NCI-H510A (cell line): Measurements from ENCODE around the gene ACTC1.
"Not testable (repeated sequence)": the region's sequence is repeated elsewhere in the genome, so short reads cannot be mapped to it uniquely, and the experiment has no call there.

Experiments used
- DNase-seq: peaks from one replicate; lab custom pipeline; 2025; lab: John Stamatoyannopoulos, UW

ACTC1 gene

GRCh38 chr15:34795267-34796081, at the start of gene ACTC1:
TSS of gene ACTC1 (minus strand) at chr15:34795549. CDS start at chr15:34794808, 741 bp downstream.
- DNase-seq: no peak

DNA sequence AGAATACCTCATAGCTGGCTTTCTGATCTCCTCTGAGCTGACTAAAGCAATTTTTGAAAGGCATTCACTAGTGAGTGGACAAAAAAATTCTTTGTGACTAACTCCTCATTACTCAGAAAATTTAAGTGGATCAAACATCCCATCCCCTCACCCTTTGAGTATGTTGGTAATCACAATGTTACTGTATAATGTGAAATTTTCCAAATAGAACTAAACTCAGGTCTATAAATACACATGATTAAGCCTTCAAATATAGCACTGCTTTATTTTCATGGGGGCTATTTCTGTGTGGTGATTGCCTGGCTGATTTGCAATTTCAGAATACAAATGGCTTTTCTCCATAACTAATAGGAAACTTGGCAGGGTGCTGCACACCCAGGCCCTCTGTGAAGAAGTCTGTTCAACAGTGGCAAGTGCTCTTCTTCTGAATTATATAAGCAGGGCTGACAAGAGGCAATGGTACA, 45.9 kb upstream of the ACTC1 start:
- DNase-seq: no peak

DNA sequence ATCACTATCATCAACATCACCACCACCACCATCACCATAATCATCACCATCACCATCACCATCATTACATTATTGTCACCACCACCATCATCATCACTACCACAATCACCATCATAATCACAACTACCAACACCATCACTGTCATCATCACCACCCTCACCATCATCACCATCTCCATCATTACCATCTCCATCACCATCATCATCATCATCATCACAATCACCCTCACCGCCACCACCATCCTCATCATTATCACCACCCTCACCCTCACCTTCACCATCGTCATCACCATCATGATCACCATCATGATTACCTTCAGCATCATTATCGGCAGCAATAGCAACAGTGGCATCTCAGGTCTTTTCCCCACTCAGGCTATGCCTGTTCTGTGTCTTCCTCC, 42.9 kb upstream of the ACTC1 start:
- DNase-seq: no peak

- no peak for DNase-seq
Observed at GRCh38 chr15:34837246-34838016, 42.1 kb upstream of the ACTC1 start.

DNA sequence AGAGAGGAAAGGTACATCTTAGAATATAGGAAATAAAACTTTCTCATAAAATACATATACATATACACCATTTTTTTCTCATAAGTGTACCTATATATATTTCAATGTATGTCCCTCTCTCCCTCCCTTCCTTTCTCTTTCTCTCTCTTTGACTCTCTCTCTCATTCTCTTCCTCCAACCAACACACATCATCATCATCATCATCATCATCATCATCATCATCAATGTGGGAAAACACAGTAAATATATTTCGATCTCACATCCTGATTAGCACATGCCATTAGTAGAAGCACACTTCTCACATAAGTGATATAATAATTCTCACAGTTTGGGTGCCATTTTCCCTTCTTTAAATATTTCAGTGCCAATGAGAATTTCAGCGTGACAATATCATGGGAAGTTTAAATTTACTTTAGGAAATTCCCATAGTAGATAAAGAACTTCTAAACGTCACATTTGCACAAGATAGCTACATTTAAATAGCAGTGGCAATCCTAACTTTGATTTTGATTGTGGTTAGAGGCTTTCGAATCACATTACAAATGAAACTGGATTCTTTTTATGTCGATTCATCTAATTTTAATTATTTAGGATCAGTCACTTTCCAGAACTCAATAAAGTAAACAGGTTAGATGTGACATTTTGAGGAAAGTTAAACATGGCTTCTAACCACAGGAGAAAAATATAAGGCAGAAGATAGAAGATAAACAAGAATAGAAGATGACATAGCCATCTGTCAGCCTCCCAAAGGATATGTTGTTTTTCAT, 33.0 kb upstream of the ACTC1 start:
- DNase-seq: no peak

GRCh38 chr15:34821831-34822230, 26.5 kb upstream of the ACTC1 start:
- DNase-seq: no peak

- DNase-seq: no peak
Observed at GRCh38 chr15:34820110-34820509, 24.8 kb upstream of the ACTC1 start.

GRCh38 chr15:34818526-34818925, 23.2 kb upstream of the ACTC1 start:
- no peak for DNase-seq

DNA sequence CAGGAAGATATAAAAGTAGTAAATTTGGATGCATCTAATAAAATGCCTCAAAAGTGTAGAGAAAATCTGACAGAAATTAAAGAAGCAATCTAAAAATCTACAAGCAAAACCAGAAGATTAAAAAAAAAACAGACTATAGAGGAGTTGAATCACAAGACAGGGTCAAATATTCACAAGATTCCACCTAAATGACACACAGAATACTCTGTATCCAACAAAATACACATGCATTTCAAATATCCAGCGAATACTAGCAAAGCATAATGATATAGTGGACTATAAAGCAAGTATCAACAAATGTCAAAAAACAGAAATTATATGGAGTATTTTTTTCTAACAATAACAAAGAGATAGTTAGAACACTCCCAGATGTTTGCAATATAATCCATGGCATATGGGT, 20.5 kb upstream of the ACTC1 start:
- no peak for DNase-seq

- no peak for DNase-seq
Observed at GRCh38 chr15:34813446-34814190, 18.3 kb upstream of the ACTC1 start.

- not testable (repeated sequence) for DNase-seq
Observed at GRCh38 chr15:34812868-34813365, 17.6 kb upstream of the ACTC1 start.

DNA sequence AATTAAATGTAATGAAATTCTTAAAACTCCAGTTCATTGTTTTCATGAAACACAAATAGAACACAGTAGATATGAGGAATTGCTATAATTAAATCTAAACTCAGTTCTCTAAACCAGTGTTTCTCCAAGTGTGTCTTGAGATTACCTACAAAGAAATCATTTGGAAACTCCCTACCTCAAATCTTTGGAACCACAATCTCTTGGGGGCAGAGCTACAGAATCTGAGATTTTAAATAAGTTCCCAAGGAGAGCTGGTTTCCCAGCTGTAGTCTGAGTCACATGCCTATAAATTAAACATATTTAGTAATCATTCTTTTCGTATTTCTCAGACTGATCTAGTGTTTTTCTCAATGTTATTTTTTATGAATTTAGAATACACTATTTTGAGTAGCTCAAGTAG, 17.0 kb upstream of the ACTC1 start:
- no peak for DNase-seq

DNA sequence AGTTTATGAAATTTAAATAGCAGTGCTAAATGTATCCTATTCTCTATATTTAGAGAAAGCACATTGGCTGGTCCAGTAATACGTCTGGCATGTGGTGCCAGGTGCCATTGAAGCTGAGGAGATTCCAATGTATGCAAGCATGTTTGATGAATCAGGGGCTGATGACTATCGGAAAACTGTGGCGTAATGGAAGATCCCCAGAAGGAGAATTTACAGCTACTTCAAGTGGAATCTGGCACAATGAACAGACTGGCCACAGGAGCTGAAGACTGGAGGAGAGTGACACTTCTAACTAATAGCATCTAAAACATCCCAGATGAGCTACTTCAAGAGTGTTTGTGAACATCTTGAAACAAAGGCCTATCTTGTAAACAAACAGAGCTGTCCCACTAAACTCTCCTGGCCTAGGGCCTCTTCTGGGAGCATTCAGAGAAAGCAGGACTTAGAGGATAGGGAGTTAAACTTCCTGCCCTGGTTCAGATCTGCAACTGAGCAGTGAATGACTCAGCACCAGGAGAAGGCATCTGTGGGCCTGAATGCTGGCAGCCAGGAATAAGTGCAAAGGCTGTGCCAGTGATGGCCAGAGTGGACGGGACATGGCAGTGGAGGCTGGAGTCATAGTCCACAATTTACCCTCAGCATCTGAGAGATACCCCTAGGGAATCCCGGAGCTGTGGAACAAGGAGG, 15.2 kb upstream of the ACTC1 start:
- DNase-seq: no peak

- no peak for DNase-seq
Observed at GRCh38 chr15:34809186-34809585, 13.8 kb upstream of the ACTC1 start.

DNA sequence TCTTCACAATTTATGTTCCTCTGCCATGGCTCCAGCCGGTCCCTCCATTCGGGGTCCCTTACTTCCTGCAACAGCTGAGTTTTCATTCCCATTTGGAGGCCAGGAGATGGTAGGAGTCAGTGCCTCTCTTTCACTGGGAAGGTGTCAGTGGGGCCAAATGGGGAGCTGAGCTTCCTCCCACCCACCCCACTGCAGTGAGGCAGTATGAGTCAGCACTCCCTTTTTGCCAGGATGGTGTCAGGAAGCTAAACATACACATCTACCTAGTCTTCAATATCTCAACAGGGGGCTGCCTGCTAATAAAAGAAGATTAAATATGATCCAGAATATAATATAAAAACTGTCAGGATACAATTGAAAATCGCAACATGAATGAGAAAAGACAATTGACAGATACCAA, 12.7 kb upstream of the ACTC1 start:
- DNase-seq: no peak

GRCh38 chr15:34807241-34807640, 11.9 kb upstream of the ACTC1 start:
- not testable (repeated sequence) for DNase-seq

GRCh38 chr15:34804776-34805175, 9.4 kb upstream of the ACTC1 start:
- no peak for DNase-seq

DNA sequence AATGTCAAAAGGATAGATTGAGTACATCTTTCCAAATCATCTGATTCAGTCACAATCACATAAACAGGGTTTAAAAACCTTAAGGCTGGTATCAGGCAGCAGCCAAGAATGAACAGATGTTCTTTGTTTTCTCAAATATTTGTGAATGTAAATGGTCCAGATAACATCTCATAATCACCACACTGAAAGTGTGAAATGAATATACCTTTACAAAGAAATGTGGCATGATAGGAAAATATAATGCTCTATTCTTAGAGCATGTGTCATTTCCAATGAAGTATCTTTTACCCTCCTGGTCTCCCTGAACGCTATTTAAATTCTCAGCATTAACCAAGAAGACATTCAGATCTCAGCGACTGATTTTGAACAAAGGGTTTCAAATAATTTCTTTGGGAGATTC, 8.8 kb upstream of the ACTC1 start:
- DNase-seq: no peak

DNA sequence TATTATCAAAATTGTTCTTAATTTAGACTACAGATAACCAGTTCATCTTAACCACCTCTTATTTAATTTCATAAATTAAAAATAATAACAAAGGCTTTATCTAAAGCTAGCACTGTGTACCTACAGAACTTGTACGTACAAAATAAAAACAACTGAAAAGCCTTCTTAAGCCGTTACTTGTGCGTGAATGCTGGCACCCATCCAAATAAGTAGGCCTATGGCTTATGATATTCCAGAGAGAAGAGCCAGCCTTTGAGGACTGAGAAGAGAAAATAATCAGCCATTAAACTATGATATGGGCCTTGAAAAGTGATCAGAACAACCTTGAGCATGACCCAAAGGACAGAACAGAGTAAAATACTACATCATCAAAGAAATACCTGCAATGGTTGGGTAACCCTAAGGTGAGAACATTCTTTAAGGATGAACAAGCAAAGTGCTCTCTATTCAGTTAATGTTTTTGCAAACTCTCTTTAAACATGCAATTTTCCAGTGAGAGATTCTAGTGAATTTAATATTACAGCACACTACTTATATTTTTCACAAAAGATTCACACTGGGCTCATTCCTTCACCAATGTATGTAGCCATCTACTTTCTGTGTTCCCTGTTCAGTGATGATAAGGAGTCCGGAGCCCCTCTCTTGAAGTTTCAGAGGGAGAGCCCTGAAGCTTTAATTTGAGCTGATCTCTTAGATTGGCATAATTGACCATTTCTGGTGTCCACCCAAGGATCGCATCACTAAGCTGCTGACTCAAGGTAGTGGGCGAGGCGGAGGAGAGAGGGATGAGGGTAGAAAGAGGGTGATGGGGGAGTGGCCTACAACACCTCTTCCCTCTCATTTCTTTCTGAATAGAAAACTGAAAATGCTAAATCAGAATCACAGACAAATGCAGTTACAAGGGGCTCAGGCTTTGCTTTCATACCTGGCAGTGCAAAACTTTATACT, 7.7 kb upstream of the ACTC1 start:
- no peak for DNase-seq

DNA sequence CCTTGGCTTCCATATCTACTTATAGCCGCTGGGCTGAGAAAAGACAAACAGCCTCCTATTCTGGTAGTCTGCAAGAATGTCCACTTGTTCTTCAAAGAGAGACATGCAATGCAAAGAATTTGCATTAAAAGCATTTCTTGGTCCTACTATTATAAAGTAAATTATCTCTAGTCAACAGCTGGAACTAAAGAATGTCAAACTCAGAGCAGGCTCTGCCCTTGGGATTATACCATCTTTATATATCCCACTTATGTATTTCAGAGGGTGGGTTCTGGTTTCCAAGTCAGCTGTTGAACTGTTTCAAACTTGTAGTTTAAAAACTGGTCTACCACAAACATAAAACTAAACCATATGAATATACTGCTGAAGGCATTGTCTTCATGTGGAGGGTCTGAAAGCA, 7.0 kb upstream of the ACTC1 start:
- no peak for DNase-seq
